Diencephalon (tissue), 1 donor: Measurements from ENCODE around the gene IER3IP1. TPM values are rescaled to one million over a fixed set of nuclear protein-coding genes. Genes with fewer than 3 reads are reported as not detected.

Source experiments
- small RNA-seq: library from RNA; depleted of rRNA; stranded (forward); fragments of <200 nt; gene quantifications from one replicate; pipeline ENCODE3, GENCODE V24; 2014
- total RNA-seq: library from RNA; depleted of rRNA; stranded (reverse); fragments of >200 nt; gene quantifications from one replicate; pipeline ENCODE4 v1.2.3, GENCODE V29; 2014

The IER3IP1 gene
- total RNA-seq, result 21.9 TPM

GRCh38 chr18:47175898-47176575 lies at the start of gene IER3IP1:
Gene IER3IP1, minus strand, starts transcription at chr18:47176364. Its CDS starts 87 bp downstream, at chr18:47176277.

GRCh38 chr18:47150029-47150823 lies 25.9 kb downstream of the IER3IP1 start, which contains the start of gene HDHD2:
Gene HDHD2, minus strand, starts transcription at chr18:47150500. Its CDS starts 14,061 bp downstream, at chr18:47136439.

Small RNA genes within 50 kb of the gene (small RNA-seq; reads per million reads assigned to genes)
- not detected for gene AC012254.4

Other genes starting within 250 kb of the IER3IP1 start
- gene ELOA2, start 140.7 kb downstream of the IER3IP1 start, total RNA-seq, result not detected
- 44.5 TPM for gene HDHD2, start 25.9 kb downstream of the IER3IP1 start, total RNA-seq
- 0.23 TPM for gene SKOR2, start 75.3 kb upstream of the IER3IP1 start, total RNA-seq